DMS114 treated with DMSO at 0.1 percent for 48 hours (cell line): ENCODE measurements around the gene BRME1.
A peak's percentile ranks its signal among the peaks of the same experiment; 100 is the strongest.

ENCODE experiments used
- DNase-seq: peaks from one replicate; lab custom pipeline; 2025; ENCODE audit not compliant: unreplicated experiment; lab: John Stamatoyannopoulos, UW

The BRME1 gene

GRCh38 chr19:13847407-13848339 lies 58.2 kb downstream of the BRME1 start:
- peak; percentile 27 for DNase-seq

- DNase-seq, result no peak
Measured at GRCh38 chr19:13846557-13847406, 59.1 kb downstream of the BRME1 start.

- DNase-seq, result no peak
Measured at GRCh38 chr19:13844130-13844631, 61.7 kb downstream of the BRME1 start.

- DNase-seq, result no peak
Measured at GRCh38 chr19:13843104-13843921, 62.6 kb downstream of the BRME1 start.

GRCh38 chr19:13842291-13843103 lies 63.4 kb downstream of the BRME1 start:
- no peak for DNase-seq

GRCh38 chr19:13841962-13842290 lies 64.0 kb downstream of the BRME1 start:
- DNase-seq, result no peak

- DNase-seq, result no peak
Measured at GRCh38 chr19:13841086-13841961, 64.6 kb downstream of the BRME1 start.

GRCh38 chr19:13840305-13841085 lies 65.4 kb downstream of the BRME1 start:
- no peak for DNase-seq

GRCh38 chr19:13839938-13840304 lies 66.0 kb downstream of the BRME1 start:
- no peak for DNase-seq

- DNase-seq, result no peak
Measured at GRCh38 chr19:13839130-13839937, 66.6 kb downstream of the BRME1 start.

GRCh38 chr19:13838435-13839129 lies 67.3 kb downstream of the BRME1 start:
- DNase-seq, result no peak

GRCh38 chr19:13835791-13836723 lies 69.9 kb downstream of the BRME1 start:
- no peak for DNase-seq

GRCh38 chr19:13834244-13835069 lies 71.5 kb downstream of the BRME1 start:
- no peak for DNase-seq

GRCh38 chr19:13833330-13834243 lies 72.3 kb downstream of the BRME1 start:
- DNase-seq, result peak; percentile 65
